Measurements from ENCODE around the gene UBE2E2. TPM values are rescaled to one million over a fixed set of nuclear protein-coding genes. Genes with fewer than 3 reads are reported as not detected.

UBE2E2 gene
- total RNA-seq, 1 experiment from 2014 or later: 38.6 TPM

- H3K23me2 ChIP-seq (ENCODE audit: insufficient read length, low read depth, low read length, poor library complexity, severe bottlenecking): no peaks in the 10 kb centered on the region
- H3K14ac ChIP-seq (ENCODE audit: insufficient read depth, low read length): no peak overlapping the region
- no peak overlapping the region for H3T11ph ChIP-seq (ENCODE audit: low read length)
- no peak overlapping the region for H2AK5ac ChIP-seq (ENCODE audit: insufficient read length, low read length)
- H2BK12ac ChIP-seq (ENCODE audit: insufficient read length, low read depth, low read length): no peak overlapping the region
- H3K4me3 Mint-ChIP-seq: no peak overlapping the region
- H4K8ac ChIP-seq (replicated peaks; ENCODE audit: insufficient read length, low read depth, low read length): no peak overlapping the region
- no peak overlapping the region for H3K4me2 ChIP-seq (ENCODE audit: insufficient read depth, insufficient read length, low read length)
- H2BK20ac ChIP-seq (ENCODE audit: low read depth, low read length, poor library complexity, severe bottlenecking): no peak overlapping the region
- no peak overlapping the region for H2BK120ac ChIP-seq (ENCODE audit: low read depth, low read length, poor library complexity, severe bottlenecking)
- H3K18ac ChIP-seq (ENCODE audit: insufficient read length, low read depth, low read length): no peak overlapping the region
- no peak overlapping the region for H4K5ac ChIP-seq (ENCODE audit: insufficient read length, low read depth, low read length)
- no peak overlapping the region for H3K27ac ChIP-seq (ENCODE audit: insufficient read length, low read depth, low read length)
- H3K27ac Mint-ChIP-seq: no peak overlapping the region; a peak in 2 of 7 replicates
- peaks cover 3% of the 10 kb centered on the region for H3K79me1 ChIP-seq (ENCODE audit: insufficient read depth, low read depth, low read length, poor library complexity, severe bottlenecking)
- H2AFZ ChIP-seq (ENCODE audit: low read length): no peak overlapping the region
- no peaks in the 10 kb centered on the region for H3K27me3 ChIP-seq (ENCODE audit: insufficient read depth, low read length)
- H3K56ac ChIP-seq (ENCODE audit: insufficient read length, low read depth, low read length): no peak overlapping the region
- no peak overlapping the region for H2BK5ac ChIP-seq (ENCODE audit: insufficient read length, low read length)
- no peaks in the 10 kb centered on the region; the same call in 1 of the 2 replicates for H3K79me2 ChIP-seq (ENCODE audit: insufficient read depth, low read length)
- no peak overlapping the region for H3K4ac ChIP-seq (ENCODE audit: low read depth, low read length)
- TF ChIP-seq, protein P1, sequence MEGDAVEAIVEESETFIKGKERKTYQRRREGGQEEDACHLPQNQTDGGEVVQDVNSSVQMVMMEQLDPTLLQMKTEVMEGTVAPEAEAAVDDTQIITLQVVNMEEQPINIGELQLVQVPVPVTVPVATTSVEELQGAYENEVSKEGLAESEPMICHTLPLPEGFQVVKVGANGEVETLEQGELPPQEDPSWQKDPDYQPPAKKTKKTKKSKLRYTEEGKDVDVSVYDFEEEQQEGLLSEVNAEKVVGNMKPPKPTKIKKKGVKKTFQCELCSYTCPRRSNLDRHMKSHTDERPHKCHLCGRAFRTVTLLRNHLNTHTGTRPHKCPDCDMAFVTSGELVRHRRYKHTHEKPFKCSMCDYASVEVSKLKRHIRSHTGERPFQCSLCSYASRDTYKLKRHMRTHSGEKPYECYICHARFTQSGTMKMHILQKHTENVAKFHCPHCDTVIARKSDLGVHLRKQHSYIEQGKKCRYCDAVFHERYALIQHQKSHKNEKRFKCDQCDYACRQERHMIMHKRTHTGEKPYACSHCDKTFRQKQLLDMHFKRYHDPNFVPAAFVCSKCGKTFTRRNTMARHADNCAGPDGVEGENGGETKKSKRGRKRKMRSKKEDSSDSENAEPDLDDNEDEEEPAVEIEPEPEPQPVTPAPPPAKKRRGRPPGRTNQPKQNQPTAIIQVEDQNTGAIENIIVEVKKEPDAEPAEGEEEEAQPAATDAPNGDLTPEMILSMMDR (conservative IDR thresholded peaks at IDR 0.05): no peak
- H3K27me3 Mint-ChIP-seq (ENCODE audit: low read depth): no peaks in the 10 kb centered on the region; the same call in 1 of the 2 replicates
- WGBS (ENCODE audit: extremely low coverage, insufficient read length, low lambda C conversion rate): no CpG with 5 or more reads among the region's 4 CpGs
- H3K4me1 Mint-ChIP-seq: peaks cover 15 to 17% of the 10 kb centered on the region in 2 experiments
- H4K20me1 ChIP-seq (ENCODE audit: control insufficient read depth, insufficient read depth, insufficient read length): no peaks in the 10 kb centered on the region
- no peak overlapping the region for H3K23ac ChIP-seq (ENCODE audit: insufficient read length, low read depth, low read length)
- H4K91ac ChIP-seq (ENCODE audit: insufficient read length, low read depth, low read length): no peak overlapping the region
- no peak overlapping the region for H3K9ac ChIP-seq (ENCODE audit: extremely low read depth, insufficient read length, low read length)
- H3K9me3 Mint-ChIP-seq: no peaks in the 10 kb centered on the region
- no peak overlapping the region for H2BK15ac ChIP-seq (ENCODE audit: low read depth, low read length)
- H3K36me3 Mint-ChIP-seq (ENCODE audit: insufficient read depth in 1 of 3, low read depth in 3 of 3): peaks cover 0 to 5% (median 3%) of the 10 kb centered on the region in 3 experiments; a peak in 3 of 7 replicates
- DNase-seq: no peak
- no peaks in the 10 kb centered on the region; the same call in none of the 2 replicates for H3K4me1 ChIP-seq (ENCODE audit: insufficient read depth, low read length)
- H3K9me3 ChIP-seq (ENCODE audit: control insufficient read depth, low read depth, low read length): no peaks in the 10 kb centered on the region
These were observed 192.0 kb downstream of the UBE2E2 start for GRCh38 chr3:23395115-23395514.

Measured in H9 (cell line).